Osteoblast (primary cell): ENCODE results near the gene TENT5C. TPM values are rescaled to one million over a fixed set of nuclear protein-coding genes. Genes with fewer than 3 reads are reported as not detected.

ENCODE experiments used
- DNase-seq: peaks from one replicate; pipeline ENCODE4 v3.0.0; 2011; ENCODE audit warnings: low spot score, mixed read lengths; ENCODE audit not compliant: insufficient read length; ENCODE audit errors: missing footprints
- H2AFZ ChIP-seq: 2 replicates; pipeline ENCODE4 v1.6.0; 2011; ENCODE audit warnings: mild to moderate bottlenecking, low read length
- H3K27ac ChIP-seq: 2 replicates; pipeline ENCODE4 v1.5.1; 2011; ENCODE audit warnings: mild to moderate bottlenecking, low read depth, low read length, moderate library complexity
- H3K27me3 ChIP-seq: 2 replicates; pipeline ENCODE4 v1.6.0; 2012; ENCODE audit warnings: mild to moderate bottlenecking, control low read depth, inconsistent platforms, low read length, moderate library complexity; ENCODE audit not compliant: insufficient read depth
- H3K36me3 ChIP-seq: 2 replicates; pipeline ENCODE4 v1.5.1; 2011; ENCODE audit warnings: mild to moderate bottlenecking, low read length, control low read depth, moderate library complexity; ENCODE audit not compliant: insufficient read depth
- H3K4me1 ChIP-seq: 2 replicates; pipeline ENCODE4 v1.5.1; 2011; ENCODE audit warnings: mild to moderate bottlenecking, low read length, control low read depth, moderate library complexity; ENCODE audit not compliant: insufficient read depth
- H3K4me2 ChIP-seq: 2 replicates; pipeline ENCODE4 v1.6.0; 2011; ENCODE audit warnings: mild to moderate bottlenecking, low read length; ENCODE audit not compliant: insufficient read depth
- H3K4me3 ChIP-seq: fragments of 200-600 bp; sonication (generic); 3 replicates; pipeline ENCODE4 v1.5.1; 2012; ENCODE audit warnings: mild to moderate bottlenecking, low read length, inconsistent platforms; ENCODE audit not compliant: insufficient read depth
- H3K79me2 ChIP-seq: 2 replicates; pipeline ENCODE4 v1.6.0; 2012; ENCODE audit warnings: mild to moderate bottlenecking, low read length, control low read depth, inconsistent platforms; ENCODE audit not compliant: insufficient read depth
- H3K9me3 ChIP-seq: 2 replicates; pipeline ENCODE4 v1.5.1; 2011; ENCODE audit warnings: low read depth, low read length, control low read depth
- H4K20me1 ChIP-seq: 2 replicates; pipeline ENCODE4 v1.6.0; 2012; ENCODE audit warnings: mild to moderate bottlenecking, low read length, control low read depth; ENCODE audit not compliant: insufficient read depth
- total RNA-seq: library from RNA; depleted of rRNA; stranded (reverse); fragments of >200 nt; gene quantifications from 2 replicates; pipeline ENCODE4 v1.2.3, GENCODE V29; 2012
- TF ChIP-seq, protein P1 (sequence below): IDR thresholded peaks from 2 replicates; pipeline ENCODE4 v1.5.1; 2011; ENCODE audit warnings: mild to moderate bottlenecking, low read depth, low read length, moderate library complexity; ENCODE audit errors: extremely low read depth

TENT5C gene
- total RNA-seq, 1 donor: 0.36 TPM

- H3K27ac ChIP-seq: no peak overlapping the region
- H3K4me2 ChIP-seq: no peak overlapping the region
- peaks cover 20% of the 10 kb centered on the region for H3K27me3 ChIP-seq
- H3K79me2 ChIP-seq: no peaks in the 10 kb centered on the region
- TF ChIP-seq, protein P1, sequence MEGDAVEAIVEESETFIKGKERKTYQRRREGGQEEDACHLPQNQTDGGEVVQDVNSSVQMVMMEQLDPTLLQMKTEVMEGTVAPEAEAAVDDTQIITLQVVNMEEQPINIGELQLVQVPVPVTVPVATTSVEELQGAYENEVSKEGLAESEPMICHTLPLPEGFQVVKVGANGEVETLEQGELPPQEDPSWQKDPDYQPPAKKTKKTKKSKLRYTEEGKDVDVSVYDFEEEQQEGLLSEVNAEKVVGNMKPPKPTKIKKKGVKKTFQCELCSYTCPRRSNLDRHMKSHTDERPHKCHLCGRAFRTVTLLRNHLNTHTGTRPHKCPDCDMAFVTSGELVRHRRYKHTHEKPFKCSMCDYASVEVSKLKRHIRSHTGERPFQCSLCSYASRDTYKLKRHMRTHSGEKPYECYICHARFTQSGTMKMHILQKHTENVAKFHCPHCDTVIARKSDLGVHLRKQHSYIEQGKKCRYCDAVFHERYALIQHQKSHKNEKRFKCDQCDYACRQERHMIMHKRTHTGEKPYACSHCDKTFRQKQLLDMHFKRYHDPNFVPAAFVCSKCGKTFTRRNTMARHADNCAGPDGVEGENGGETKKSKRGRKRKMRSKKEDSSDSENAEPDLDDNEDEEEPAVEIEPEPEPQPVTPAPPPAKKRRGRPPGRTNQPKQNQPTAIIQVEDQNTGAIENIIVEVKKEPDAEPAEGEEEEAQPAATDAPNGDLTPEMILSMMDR: no peak
- H3K4me1 ChIP-seq: no peaks in the 10 kb centered on the region
- H3K4me3 ChIP-seq: no peak overlapping the region
- H3K36me3 ChIP-seq: no peaks in the 10 kb centered on the region
- no peak overlapping the region for H2AFZ ChIP-seq
- DNase-seq: no peak
- H4K20me1 ChIP-seq: no peaks in the 10 kb centered on the region
- H3K9me3 ChIP-seq: no peaks in the 10 kb centered on the region
These were observed 37.9 kb upstream of the TENT5C start for GRCh38 chr1:117567976-117568375.

DNA sequence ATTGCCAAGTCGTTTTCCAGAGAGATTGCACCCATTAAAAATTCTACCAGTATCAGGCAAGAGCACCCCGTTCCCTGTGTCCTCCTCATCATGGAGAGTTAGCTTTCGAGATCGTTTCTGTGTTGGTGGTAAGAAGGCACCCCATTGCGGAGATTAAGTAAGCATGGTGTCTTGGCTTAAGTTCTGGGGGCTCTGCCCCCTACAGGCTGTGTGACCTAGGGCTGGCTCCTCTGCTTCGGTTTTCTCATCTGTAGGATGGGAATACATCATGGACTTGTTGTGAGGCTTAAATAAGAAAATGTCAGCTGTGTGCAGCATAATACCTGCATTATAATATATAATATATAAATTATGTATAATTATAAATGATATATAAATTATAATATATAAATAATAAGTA is 36.8 kb upstream of the TENT5C start:
- Histone ChIP-seq H3K4me3 (no peak overlapping the region), H3K4me1 (no peaks in the 10 kb centered on the region), H3K9me3 (no peaks in the 10 kb centered on the region), H3K27ac (no peak overlapping the region), H3K36me3 (no peaks in the 10 kb centered on the region), H3K4me2 (no peak overlapping the region), H3K27me3 (peaks cover 20% of the 10 kb centered on the region), H4K20me1 (no peaks in the 10 kb centered on the region), H2AFZ (no peak overlapping the region), H3K79me2 (no peaks in the 10 kb centered on the region)
- TF ChIP-seq, protein P1: no peak
- DNase-seq: no peak

GRCh38 chr1:117569856-117570255 is 36.0 kb upstream of the TENT5C start:
- H3K4me1 ChIP-seq: no peaks in the 10 kb centered on the region
- TF ChIP-seq, protein P1: no peak
- no peak overlapping the region for H3K4me2 ChIP-seq
- H3K79me2 ChIP-seq: no peaks in the 10 kb centered on the region
- DNase-seq: no peak
- no peaks in the 10 kb centered on the region for H3K36me3 ChIP-seq
- H3K4me3 ChIP-seq: no peak overlapping the region
- no peaks in the 10 kb centered on the region for H3K9me3 ChIP-seq
- no peak overlapping the region for H2AFZ ChIP-seq
- H3K27ac ChIP-seq: no peak overlapping the region
- no peaks in the 10 kb centered on the region for H4K20me1 ChIP-seq
- peaks cover 11% of the 10 kb centered on the region for H3K27me3 ChIP-seq

DNA sequence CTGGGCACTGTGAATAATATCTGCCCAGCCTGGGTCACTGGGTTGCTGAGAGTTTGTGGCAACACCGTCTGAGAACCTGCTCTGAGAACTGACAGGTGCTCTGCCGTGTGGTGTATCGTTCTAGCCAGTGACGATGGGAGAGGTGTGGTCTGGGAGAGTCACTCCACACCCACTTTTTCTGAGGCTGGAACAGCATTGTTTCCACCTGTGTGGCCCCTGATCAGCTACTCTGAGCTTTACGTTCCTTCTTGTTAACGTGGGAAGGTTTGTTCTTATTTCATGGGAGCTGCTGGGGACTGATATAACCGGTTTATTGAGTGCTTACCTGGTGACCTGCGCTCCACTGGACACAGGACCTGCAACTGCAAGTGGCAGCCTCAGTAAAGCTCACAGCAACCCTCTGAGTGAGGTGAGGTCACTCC is 34.8 kb upstream of the TENT5C start:
- H3K4me3 ChIP-seq: no peak overlapping the region
- H3K79me2 ChIP-seq: no peaks in the 10 kb centered on the region
- H3K4me2 ChIP-seq: no peak overlapping the region
- peaks cover 9% of the 10 kb centered on the region for H3K27me3 ChIP-seq
- peak; percentile 25 for DNase-seq
- TF ChIP-seq, protein P1: no peak
- H3K9me3 ChIP-seq: no peaks in the 10 kb centered on the region
- H2AFZ ChIP-seq: no peak overlapping the region
- H3K4me1 ChIP-seq: no peaks in the 10 kb centered on the region
- H3K27ac ChIP-seq: no peak overlapping the region
- H3K36me3 ChIP-seq: no peaks in the 10 kb centered on the region
- no peaks in the 10 kb centered on the region for H4K20me1 ChIP-seq
